Liver (tissue), 9 donors: ENCODE measurements around the gene STAT3. TPM values are rescaled to one million over a fixed set of nuclear protein-coding genes. Genes with fewer than 3 reads are reported as not detected.

ENCODE experiments used
- DNase-seq: peaks from one replicate; pipeline ENCODE4 v3.0.0-alpha.2; 2017; ENCODE audit warnings: low spot score
- H3K27ac ChIP-seq, 2 donors: one replicate each; pipeline ENCODE4 v1.7.0; 2013; ENCODE audit warnings: inconsistent platforms in 2 of 2, low read length in 2 of 2, control low read depth in 1 of 2, low read depth in 1 of 2, mild to moderate bottlenecking in 1 of 2
- H3K27me3 ChIP-seq, 4 donors: one replicate each; pipeline versions ENCODE4 v1.6.1 to v1.7.0; 2013; ENCODE audit warnings: low read length in 3 of 4, inconsistent platforms in 1 of 4, mild to moderate bottlenecking in 1 of 4, moderate library complexity in 1 of 4; ENCODE audit not compliant: control insufficient read depth in 4 of 4, insufficient read depth in 4 of 4
- H3K36me3 ChIP-seq, 4 donors: one replicate each; pipeline versions ENCODE4 v1.6.1 to v1.7.0; 2013; ENCODE audit warnings: low read length in 3 of 4, mild to moderate bottlenecking in 3 of 4, low read depth in 1 of 4, moderate library complexity in 1 of 4; ENCODE audit not compliant: control insufficient read depth in 4 of 4, insufficient read depth in 3 of 4
- H3K4me1 ChIP-seq, 4 donors: one replicate each; pipeline versions ENCODE4 v1.6.1 to v1.7.0; 2013; ENCODE audit warnings: low read length in 3 of 4, mild to moderate bottlenecking in 3 of 4, moderate library complexity in 1 of 4; ENCODE audit not compliant: control insufficient read depth in 4 of 4, insufficient read depth in 4 of 4
- H3K4me3 ChIP-seq, 3 donors: one replicate each; pipeline versions ENCODE4 v1.6.1 to v1.7.0; 2013; ENCODE audit warnings: low read length in 3 of 3, control low read depth in 1 of 3, low read depth in 1 of 3, mild to moderate bottlenecking in 1 of 3
- H3K9ac ChIP-seq, 2 donors: one replicate each; pipeline ENCODE4 v1.7.0; 2013; ENCODE audit warnings: low read length in 2 of 2, mild to moderate bottlenecking in 2 of 2, moderate library complexity in 2 of 2, control low read depth in 1 of 2, low read depth in 1 of 2
- H3K9me3 ChIP-seq, 4 donors: one replicate each; pipeline versions ENCODE4 v1.6.1 to v1.7.0; 2013; ENCODE audit warnings: low read length in 3 of 4; ENCODE audit not compliant: control insufficient read depth in 4 of 4
- HNF4A ChIP-seq, 2 donors: conservative IDR thresholded peaks; 2 replicates each; pipeline ENCODE4 v1.6.1; 2016; ENCODE audit warnings: antibody characterized with exemption in 2 of 2, mild to moderate bottlenecking in 2 of 2
- HNF4G ChIP-seq: IDR thresholded peaks from 2 replicates; pipeline ENCODE4 v1.6.1; 2016; ENCODE audit warnings: antibody characterized with exemption
- JUND ChIP-seq, 2 donors: IDR thresholded peaks; 2 replicates each; pipeline ENCODE4 v1.6.1; 2016; ENCODE audit warnings: antibody characterized with exemption in 2 of 2
- NR2F2 ChIP-seq: IDR thresholded peaks from 2 replicates; pipeline ENCODE4 v1.6.1; 2016; ENCODE audit warnings: antibody characterized with exemption
- RAD21 ChIP-seq, 2 donors: IDR thresholded peaks; 2 replicates each; pipeline ENCODE4 v1.6.1; 2016; ENCODE audit warnings: antibody characterized with exemption in 2 of 2, mild to moderate bottlenecking in 2 of 2
- SP1 ChIP-seq: IDR thresholded peaks from 2 replicates; pipeline ENCODE4 v1.6.1; 2018; ENCODE audit warnings: antibody characterized with exemption, mild to moderate bottlenecking
- TAF1 ChIP-seq: conservative IDR thresholded peaks from 2 replicates; pipeline ENCODE4 v1.6.1; 2016; ENCODE audit warnings: antibody characterized with exemption, mild to moderate bottlenecking
- WGBS: extraction: QIAGEN DNeasy Blood & Tissue Kit; methylation state at CpG from one replicate; pipeline ENCODE4 v1.1.7; 2013; 5-methylcytosine and 5-hydroxymethylcytosine counted together
- polyA plus RNA-seq, 2 donors: library from polyadenylated mRNA; stranded (reverse) in 1 of 2; unstranded in 1 of 2; fragments of 200-250 nt in 1 of 2; fragments of >200 nt in 1 of 2; fragmentation: Nextera tagmentation in 1 of 2; extraction: Ambion mirVana in 1 of 2; gene quantifications; one replicate each; pipeline versions ENCODE4 v1.2.1 to v1.2.3, GENCODE V29; 2013 to 2015
- total RNA-seq, 2 donors: library from RNA; depleted of rRNA; stranded (reverse); fragments of >200 nt; gene quantifications; one replicate each; pipeline ENCODE4 v1.2.3, GENCODE V29; 2014
- TF ChIP-seq, protein P1 (sequence below): IDR thresholded peaks from 2 replicates; pipeline ENCODE4 v1.6.1; 2016; ENCODE audit warnings: antibody characterized with exemption
- TF ChIP-seq, protein P2 (sequence below): IDR thresholded peaks from 2 replicates; pipeline ENCODE4 v1.6.1; 2016; ENCODE audit warnings: antibody characterized with exemption
- TF ChIP-seq, protein P3 (sequence below): IDR thresholded peaks from 2 replicates; pipeline ENCODE4 v1.6.1; 2016; ENCODE audit warnings: antibody characterized with exemption, mild to moderate bottlenecking
- TF ChIP-seq, protein P4 (sequence below): IDR thresholded peaks from 2 replicates; pipeline ENCODE4 v1.6.1; 2016; ENCODE audit warnings: antibody characterized with exemption
- donor health status: healthy.
- donor health status: healthy.
- donor health status: healthy.
- donor health status: healthy.
- donor health status: healthy.

STAT3 gene
- total and polyA plus RNA-seq, 4 donors = 68.7 to 301 (median 114) TPM

DNA sequence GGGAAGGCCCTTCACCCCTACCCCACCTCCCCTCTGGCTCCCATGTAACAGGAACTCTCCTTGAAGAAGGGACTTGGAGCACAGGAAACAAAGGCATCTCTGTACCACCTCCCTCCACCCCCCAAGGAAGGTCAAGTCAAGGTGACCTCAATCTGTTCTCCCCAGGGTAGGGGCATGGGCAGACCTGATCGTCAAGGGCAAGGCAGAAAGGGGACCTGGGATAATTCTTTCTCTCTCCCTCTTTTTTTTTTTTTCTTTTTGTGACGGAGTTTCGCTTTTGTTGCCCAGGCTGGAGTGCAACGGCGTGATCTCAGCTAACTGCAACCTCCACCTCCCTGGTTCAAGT is 104.2 kb downstream of the STAT3 start:
- Histone ChIP-seq H3K27ac (no peak overlapping the region), H3K9ac (no peak overlapping the region), H3K4me3 (no peak overlapping the region), H3K27me3 (no peaks in the 10 kb centered on the region), H3K36me3 (no peaks in the 10 kb centered on the region), H3K9me3 (no peaks in the 10 kb centered on the region), H3K4me1 (peaks cover 0 to 15% (median 7%) of the 10 kb centered on the region in 4 donors)
- WGBS = 94% methylated on average over 5 of the region's 5 CpGs
- TF ChIP-seq HNF4G (no peak), NR2F2 (no peak), HNF4A (conservative IDR thresholded peaks at IDR 0.05) (no peak), TAF1 (no peak)
- TF ChIP-seq, protein P1, sequence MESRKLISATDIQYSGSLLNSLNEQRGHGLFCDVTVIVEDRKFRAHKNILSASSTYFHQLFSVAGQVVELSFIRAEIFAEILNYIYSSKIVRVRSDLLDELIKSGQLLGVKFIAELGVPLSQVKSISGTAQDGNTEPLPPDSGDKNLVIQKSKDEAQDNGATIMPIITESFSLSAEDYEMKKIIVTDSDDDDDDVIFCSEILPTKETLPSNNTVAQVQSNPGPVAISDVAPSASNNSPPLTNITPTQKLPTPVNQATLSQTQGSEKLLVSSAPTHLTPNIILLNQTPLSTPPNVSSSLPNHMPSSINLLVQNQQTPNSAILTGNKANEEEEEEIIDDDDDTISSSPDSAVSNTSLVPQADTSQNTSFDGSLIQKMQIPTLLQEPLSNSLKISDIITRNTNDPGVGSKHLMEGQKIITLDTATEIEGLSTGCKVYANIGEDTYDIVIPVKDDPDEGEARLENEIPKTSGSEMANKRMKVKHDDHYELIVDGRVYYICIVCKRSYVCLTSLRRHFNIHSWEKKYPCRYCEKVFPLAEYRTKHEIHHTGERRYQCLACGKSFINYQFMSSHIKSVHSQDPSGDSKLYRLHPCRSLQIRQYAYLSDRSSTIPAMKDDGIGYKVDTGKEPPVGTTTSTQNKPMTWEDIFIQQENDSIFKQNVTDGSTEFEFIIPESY = no peak
- TF ChIP-seq, protein P2, sequence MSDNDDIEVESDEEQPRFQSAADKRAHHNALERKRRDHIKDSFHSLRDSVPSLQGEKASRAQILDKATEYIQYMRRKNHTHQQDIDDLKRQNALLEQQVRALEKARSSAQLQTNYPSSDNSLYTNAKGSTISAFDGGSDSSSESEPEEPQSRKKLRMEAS = no peak
- TF ChIP-seq, protein P3, sequence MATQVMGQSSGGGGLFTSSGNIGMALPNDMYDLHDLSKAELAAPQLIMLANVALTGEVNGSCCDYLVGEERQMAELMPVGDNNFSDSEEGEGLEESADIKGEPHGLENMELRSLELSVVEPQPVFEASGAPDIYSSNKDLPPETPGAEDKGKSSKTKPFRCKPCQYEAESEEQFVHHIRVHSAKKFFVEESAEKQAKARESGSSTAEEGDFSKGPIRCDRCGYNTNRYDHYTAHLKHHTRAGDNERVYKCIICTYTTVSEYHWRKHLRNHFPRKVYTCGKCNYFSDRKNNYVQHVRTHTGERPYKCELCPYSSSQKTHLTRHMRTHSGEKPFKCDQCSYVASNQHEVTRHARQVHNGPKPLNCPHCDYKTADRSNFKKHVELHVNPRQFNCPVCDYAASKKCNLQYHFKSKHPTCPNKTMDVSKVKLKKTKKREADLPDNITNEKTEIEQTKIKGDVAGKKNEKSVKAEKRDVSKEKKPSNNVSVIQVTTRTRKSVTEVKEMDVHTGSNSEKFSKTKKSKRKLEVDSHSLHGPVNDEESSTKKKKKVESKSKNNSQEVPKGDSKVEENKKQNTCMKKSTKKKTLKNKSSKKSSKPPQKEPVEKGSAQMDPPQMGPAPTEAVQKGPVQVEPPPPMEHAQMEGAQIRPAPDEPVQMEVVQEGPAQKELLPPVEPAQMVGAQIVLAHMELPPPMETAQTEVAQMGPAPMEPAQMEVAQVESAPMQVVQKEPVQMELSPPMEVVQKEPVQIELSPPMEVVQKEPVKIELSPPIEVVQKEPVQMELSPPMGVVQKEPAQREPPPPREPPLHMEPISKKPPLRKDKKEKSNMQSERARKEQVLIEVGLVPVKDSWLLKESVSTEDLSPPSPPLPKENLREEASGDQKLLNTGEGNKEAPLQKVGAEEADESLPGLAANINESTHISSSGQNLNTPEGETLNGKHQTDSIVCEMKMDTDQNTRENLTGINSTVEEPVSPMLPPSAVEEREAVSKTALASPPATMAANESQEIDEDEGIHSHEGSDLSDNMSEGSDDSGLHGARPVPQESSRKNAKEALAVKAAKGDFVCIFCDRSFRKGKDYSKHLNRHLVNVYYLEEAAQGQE = no peak
- no peak for DNase-seq

DNA sequence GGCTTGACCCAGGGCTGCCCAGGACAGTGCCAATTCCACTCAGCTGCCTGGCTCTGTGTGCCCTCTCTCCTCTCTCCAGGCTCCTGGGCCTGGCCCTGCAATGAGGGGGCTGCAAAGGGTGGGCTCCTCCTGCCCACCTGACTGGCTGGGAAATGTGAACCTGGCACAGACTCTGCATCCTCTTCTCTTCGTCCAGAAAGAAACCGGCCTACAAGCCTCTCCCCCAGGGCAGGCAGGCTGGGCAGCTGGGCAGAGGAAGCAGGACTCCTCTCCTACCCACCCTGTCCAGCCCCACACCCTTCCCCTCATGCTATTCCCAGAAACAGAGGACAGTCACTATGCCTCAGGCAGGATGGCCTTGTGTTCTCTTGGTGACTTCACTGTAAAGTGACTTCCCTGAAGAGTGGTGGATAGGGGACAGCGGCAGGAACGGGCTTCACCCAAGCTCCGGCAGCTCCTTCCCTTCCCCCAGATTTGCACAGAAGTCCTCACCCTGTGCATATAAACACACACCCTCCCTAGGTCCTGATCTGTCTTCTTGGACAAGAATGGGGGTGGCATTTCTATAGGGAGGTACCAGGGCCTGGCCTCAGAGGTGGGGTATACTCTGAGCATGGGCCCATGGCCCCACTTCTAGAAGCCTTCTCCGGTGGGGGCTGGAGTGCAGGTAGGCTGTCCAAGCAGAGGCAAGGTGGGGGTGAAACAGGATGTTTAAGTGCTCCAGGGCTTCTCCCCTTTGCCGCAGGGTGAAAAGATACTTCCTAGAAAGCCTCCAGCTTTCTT is 104.8 kb downstream of the STAT3 start:
- no peak for DNase-seq
- Histone ChIP-seq H3K4me3 (no peak overlapping the region), H3K9ac (no peak overlapping the region), H3K27ac (no peak overlapping the region), H3K9me3 (no peaks in the 10 kb centered on the region), H3K36me3 (no peaks in the 10 kb centered on the region), H3K4me1 (peaks cover 0 to 15% (median 6%) of the 10 kb centered on the region in 4 donors), H3K27me3 (no peaks in the 10 kb centered on the region)
- WGBS = 94% methylated on average over 7 of the region's 7 CpGs
- TF ChIP-seq HNF4G = no peak
- TF ChIP-seq SP1 = no peak
- no peak for TF ChIP-seq JUND (IDR thresholded peaks at IDR 0.05)
- no peak for TF ChIP-seq HNF4A (conservative IDR thresholded peaks at IDR 0.05)
- TF ChIP-seq, protein P3 = no peak
- no peak for TF ChIP-seq TAF1
- TF ChIP-seq, protein P4, sequence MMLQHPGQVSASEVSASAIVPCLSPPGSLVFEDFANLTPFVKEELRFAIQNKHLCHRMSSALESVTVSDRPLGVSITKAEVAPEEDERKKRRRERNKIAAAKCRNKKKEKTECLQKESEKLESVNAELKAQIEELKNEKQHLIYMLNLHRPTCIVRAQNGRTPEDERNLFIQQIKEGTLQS = no peak
- TF ChIP-seq RAD21 (IDR thresholded peaks at IDR 0.05) = no peak
- TF ChIP-seq, protein P1 = no peak
